GM12878 (cell line): ENCODE results near the gene KIF17. TPM values are rescaled to one million over a fixed set of nuclear protein-coding genes. Genes with fewer than 3 reads are reported as not detected.
A peak's percentile ranks its signal among the peaks of the same experiment; 100 is the strongest.

Experiments
- BACH1 ChIP-seq: fragments of 450-650 bp; IDR thresholded peaks from 2 replicates; pipeline ENCODE4 v1.6.1; 2017; ENCODE audit warnings: mild to moderate bottlenecking, borderline replicate concordance
- BHLHE40 ChIP-seq, 2 experiments: fragments of 450-650 bp in 1 of 2; IDR thresholded peaks; 2 replicates each; pipeline ENCODE4 v1.6.1; 2011 to 2017; ENCODE audit warnings: low read depth in 2 of 2, borderline replicate concordance in 1 of 2, improper control_type of control experiment in 1 of 2, low read length in 1 of 2, mild to moderate bottlenecking in 1 of 2
- EED ChIP-seq: sonication (generic); IDR thresholded peaks from 2 replicates; pipeline ENCODE4 v1.6.1; 2016; ENCODE audit warnings: antibody characterized with exemption, low read depth
- FOS ChIP-seq: IDR thresholded peaks from 3 replicates; pipeline ENCODE4 v1.6.1; 2011; ENCODE audit warnings: borderline replicate concordance; ENCODE audit not compliant: insufficient read length; ENCODE audit errors: extremely low read depth
- HDAC2 ChIP-seq: fragments of 200-600 bp; sonication (generic); IDR thresholded peaks from 2 replicates; pipeline ENCODE4 v1.6.1; 2017
- IRF4 ChIP-seq: IDR thresholded peaks from 2 replicates; pipeline ENCODE4 v1.6.1; 2011; ENCODE audit warnings: low read depth, low read length
- MEF2A ChIP-seq: IDR thresholded peaks from 2 replicates; pipeline ENCODE4 v1.6.1; 2011; ENCODE audit warnings: low read depth, mild to moderate bottlenecking, low read length, moderate library complexity; ENCODE audit not compliant: insufficient read depth
- MTA2 ChIP-seq: fragments of 450-650 bp; IDR thresholded peaks from 2 replicates; pipeline ENCODE4 v1.6.1; 2016; ENCODE audit warnings: low read depth, mild to moderate bottlenecking, moderate library complexity
- MYC ChIP-seq: IDR thresholded peaks from 2 replicates; pipeline ENCODE4 v1.6.1; 2011; ENCODE audit warnings: mild to moderate bottlenecking, low read length, moderate library complexity, inconsistent platforms; ENCODE audit not compliant: insufficient read depth, insufficient replicate concordance, insufficient read length, severe bottlenecking
- PKNOX1 ChIP-seq: fragments of 450-650 bp; IDR thresholded peaks from 2 replicates; pipeline ENCODE4 v1.6.1; 2016; ENCODE audit warnings: mild to moderate bottlenecking
- POLR2AphosphoS5 ChIP-seq: IDR thresholded peaks from 2 replicates; pipeline ENCODE4 v1.6.1; 2011; ENCODE audit warnings: mild to moderate bottlenecking, low read length, inconsistent platforms
- SMARCA5 ChIP-seq: fragments of 450-650 bp; IDR thresholded peaks from 2 replicates; pipeline ENCODE4 v1.6.1; 2017; ENCODE audit warnings: mild to moderate bottlenecking
- STAT1 ChIP-seq: fragments of 450-650 bp; conservative IDR thresholded peaks from 2 replicates; pipeline ENCODE4 v1.6.1; 2014; ENCODE audit warnings: antibody characterized with exemption, mild to moderate bottlenecking
- SUPT20H ChIP-seq: IDR thresholded peaks from 2 replicates; pipeline ENCODE4 v1.6.1; 2011; ENCODE audit warnings: low read depth, mild to moderate bottlenecking, low read length, moderate library complexity, borderline replicate concordance; ENCODE audit not compliant: control insufficient read depth
- ZNF207 ChIP-seq: fragments of 450-650 bp; IDR thresholded peaks from 2 replicates; pipeline ENCODE4 v1.6.1; 2014; ENCODE audit warnings: antibody characterized with exemption, mild to moderate bottlenecking, borderline replicate concordance
- polyA plus RNA-seq, 11 experiments: library from polyadenylated mRNA; depleted of rRNA in 4 of 11; unstranded in 6 of 11; stranded (reverse) in 5 of 11; fragments of >200 nt; fragmentation: Nextera tagmentation in 4 of 11; fragmentation: Illumina TruSeq in 1 of 11; extraction: Ambion mirVana in 4 of 11; extraction: Trizol in 1 of 11; gene quantifications; 1 replicate in 1 of 11; 2 replicates in 10 of 11; pipeline versions ENCODE4 v1.2.1 to v1.2.3, GENCODE V29; 2011 to 2016; ENCODE audit warnings: inconsistent platforms in 2 of 11, missing spikeins in 2 of 11, low read depth in 1 of 11
- total RNA-seq, 4 experiments: library from RNA; depleted of rRNA in 3 of 4; stranded (reverse); fragments of >200 nt in 3 of 4; fragmentation: Illumina TruSeq in 1 of 4; extraction: Trizol in 1 of 4; gene quantifications; 2 replicates each; pipeline versions ENCODE4 v1.2.1 to v1.2.3, GENCODE V29; 2013 to 2021
- TF ChIP-seq, protein P1 (sequence below): fragments of 150-350 bp; IDR thresholded peaks from 2 replicates; pipeline ENCODE4 v1.6.1; 2016; ENCODE audit warnings: low read depth, low read length
- TF ChIP-seq, protein P2 (sequence below): IDR thresholded peaks from 2 replicates; pipeline ENCODE4 v1.6.1; 2012; ENCODE audit warnings: low read depth, low read length, improper control_type of control experiment
- TF ChIP-seq, protein P3 (sequence below): fragments of 450-650 bp; IDR thresholded peaks from 2 replicates; pipeline ENCODE4 v1.6.1; 2017; ENCODE audit warnings: low read depth, mild to moderate bottlenecking, moderate library complexity
- TF ChIP-seq, protein P4 (sequence below), 3 experiments: IDR thresholded peaks in 2 of 3; conservative IDR thresholded peaks in 1 of 3; 2 replicates each; pipeline ENCODE4 v1.5.1; 2011; ENCODE audit warnings: low read depth in 3 of 3, low read length in 3 of 3, mild to moderate bottlenecking in 3 of 3, control low read depth in 2 of 3, moderate library complexity in 2 of 3, inconsistent platforms in 1 of 3, mixed read lengths in 1 of 3; ENCODE audit not compliant: control insufficient read depth in 2 of 3, insufficient read depth in 1 of 3; ENCODE audit errors: extremely low read depth in 1 of 3

KIF17 gene
- total and polyA plus RNA-seq, 10 of the 15 experiments (the other 5 are each of a cell fraction or from before 2014, with no cell fraction given): 0.01 to 0.10 (median 0.03) TPM; not detected in 7

GRCh38 chr1:20696397-20697333 is 21.1 kb downstream of the KIF17 start (continued):
- TF ChIP-seq, protein P1, sequence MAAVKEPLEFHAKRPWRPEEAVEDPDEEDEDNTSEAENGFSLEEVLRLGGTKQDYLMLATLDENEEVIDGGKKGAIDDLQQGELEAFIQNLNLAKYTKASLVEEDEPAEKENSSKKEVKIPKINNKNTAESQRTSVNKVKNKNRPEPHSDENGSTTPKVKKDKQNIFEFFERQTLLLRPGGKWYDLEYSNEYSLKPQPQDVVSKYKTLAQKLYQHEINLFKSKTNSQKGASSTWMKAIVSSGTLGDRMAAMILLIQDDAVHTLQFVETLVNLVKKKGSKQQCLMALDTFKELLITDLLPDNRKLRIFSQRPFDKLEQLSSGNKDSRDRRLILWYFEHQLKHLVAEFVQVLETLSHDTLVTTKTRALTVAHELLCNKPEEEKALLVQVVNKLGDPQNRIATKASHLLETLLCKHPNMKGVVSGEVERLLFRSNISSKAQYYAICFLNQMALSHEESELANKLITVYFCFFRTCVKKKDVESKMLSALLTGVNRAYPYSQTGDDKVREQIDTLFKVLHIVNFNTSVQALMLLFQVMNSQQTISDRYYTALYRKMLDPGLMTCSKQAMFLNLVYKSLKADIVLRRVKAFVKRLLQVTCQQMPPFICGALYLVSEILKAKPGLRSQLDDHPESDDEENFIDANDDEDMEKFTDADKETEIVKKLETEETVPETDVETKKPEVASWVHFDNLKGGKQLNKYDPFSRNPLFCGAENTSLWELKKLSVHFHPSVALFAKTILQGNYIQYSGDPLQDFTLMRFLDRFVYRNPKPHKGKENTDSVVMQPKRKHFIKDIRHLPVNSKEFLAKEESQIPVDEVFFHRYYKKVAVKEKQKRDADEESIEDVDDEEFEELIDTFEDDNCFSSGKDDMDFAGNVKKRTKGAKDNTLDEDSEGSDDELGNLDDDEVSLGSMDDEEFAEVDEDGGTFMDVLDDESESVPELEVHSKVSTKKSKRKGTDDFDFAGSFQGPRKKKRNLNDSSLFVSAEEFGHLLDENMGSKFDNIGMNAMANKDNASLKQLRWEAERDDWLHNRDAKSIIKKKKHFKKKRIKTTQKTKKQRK: no peak
- TF ChIP-seq PKNOX1: 0 out of 2 replicates have a peak, but pooled peaks have one; percentile 29
- TF ChIP-seq, protein P2, sequence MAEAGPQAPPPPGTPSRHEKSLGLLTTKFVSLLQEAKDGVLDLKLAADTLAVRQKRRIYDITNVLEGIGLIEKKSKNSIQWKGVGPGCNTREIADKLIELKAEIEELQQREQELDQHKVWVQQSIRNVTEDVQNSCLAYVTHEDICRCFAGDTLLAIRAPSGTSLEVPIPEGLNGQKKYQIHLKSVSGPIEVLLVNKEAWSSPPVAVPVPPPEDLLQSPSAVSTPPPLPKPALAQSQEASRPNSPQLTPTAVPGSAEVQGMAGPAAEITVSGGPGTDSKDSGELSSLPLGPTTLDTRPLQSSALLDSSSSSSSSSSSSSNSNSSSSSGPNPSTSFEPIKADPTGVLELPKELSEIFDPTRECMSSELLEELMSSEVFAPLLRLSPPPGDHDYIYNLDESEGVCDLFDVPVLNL: no peak
- TF ChIP-seq SUPT20H: no peak
- TF ChIP-seq POLR2AphosphoS5: no peak
- no peak for TF ChIP-seq BACH1
- 0 out of 2 replicates have a peak, but pooled peaks have one; percentile 14 for TF ChIP-seq EED
- no peak for TF ChIP-seq IRF4
- TF ChIP-seq MYC: no peak
- no peak; the same call in 1 of the 2 replicates for TF ChIP-seq ZNF207
- no peak for TF ChIP-seq STAT1
- no peak for TF ChIP-seq FOS
- no peak for TF ChIP-seq MTA2
- TF ChIP-seq, protein P3, sequence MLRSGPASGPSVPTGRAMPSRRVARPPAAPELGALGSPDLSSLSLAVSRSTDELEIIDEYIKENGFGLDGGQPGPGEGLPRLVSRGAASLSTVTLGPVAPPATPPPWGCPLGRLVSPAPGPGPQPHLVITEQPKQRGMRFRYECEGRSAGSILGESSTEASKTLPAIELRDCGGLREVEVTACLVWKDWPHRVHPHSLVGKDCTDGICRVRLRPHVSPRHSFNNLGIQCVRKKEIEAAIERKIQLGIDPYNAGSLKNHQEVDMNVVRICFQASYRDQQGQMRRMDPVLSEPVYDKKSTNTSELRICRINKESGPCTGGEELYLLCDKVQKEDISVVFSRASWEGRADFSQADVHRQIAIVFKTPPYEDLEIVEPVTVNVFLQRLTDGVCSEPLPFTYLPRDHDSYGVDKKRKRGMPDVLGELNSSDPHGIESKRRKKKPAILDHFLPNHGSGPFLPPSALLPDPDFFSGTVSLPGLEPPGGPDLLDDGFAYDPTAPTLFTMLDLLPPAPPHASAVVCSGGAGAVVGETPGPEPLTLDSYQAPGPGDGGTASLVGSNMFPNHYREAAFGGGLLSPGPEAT: 0 out of 2 replicates have a peak, but pooled peaks have one; percentile 28
- TF ChIP-seq, protein P4, sequence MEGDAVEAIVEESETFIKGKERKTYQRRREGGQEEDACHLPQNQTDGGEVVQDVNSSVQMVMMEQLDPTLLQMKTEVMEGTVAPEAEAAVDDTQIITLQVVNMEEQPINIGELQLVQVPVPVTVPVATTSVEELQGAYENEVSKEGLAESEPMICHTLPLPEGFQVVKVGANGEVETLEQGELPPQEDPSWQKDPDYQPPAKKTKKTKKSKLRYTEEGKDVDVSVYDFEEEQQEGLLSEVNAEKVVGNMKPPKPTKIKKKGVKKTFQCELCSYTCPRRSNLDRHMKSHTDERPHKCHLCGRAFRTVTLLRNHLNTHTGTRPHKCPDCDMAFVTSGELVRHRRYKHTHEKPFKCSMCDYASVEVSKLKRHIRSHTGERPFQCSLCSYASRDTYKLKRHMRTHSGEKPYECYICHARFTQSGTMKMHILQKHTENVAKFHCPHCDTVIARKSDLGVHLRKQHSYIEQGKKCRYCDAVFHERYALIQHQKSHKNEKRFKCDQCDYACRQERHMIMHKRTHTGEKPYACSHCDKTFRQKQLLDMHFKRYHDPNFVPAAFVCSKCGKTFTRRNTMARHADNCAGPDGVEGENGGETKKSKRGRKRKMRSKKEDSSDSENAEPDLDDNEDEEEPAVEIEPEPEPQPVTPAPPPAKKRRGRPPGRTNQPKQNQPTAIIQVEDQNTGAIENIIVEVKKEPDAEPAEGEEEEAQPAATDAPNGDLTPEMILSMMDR (IDR thresholded peaks at IDR 0.05 in 2 of 3, conservative IDR thresholded peaks at IDR 0.05 in 1 of 3; ENCODE audit: control insufficient read depth in 2 of 3, extremely low read depth in 1 of 3, insufficient read depth in 1 of 3, low read depth in 3 of 3, low read length in 3 of 3): peak; percentile 73 to 97 (median 89)
- no peak for TF ChIP-seq HDAC2
- peak; percentile 99 for TF ChIP-seq BHLHE40 (IDR thresholded peaks at IDR 0.05; ENCODE audit: borderline replicate concordance in 1 of 2, low read depth in 2 of 2, low read length in 1 of 2)
- TF ChIP-seq SMARCA5: peak; percentile 43; the same call in 1 of the 2 replicates
- no peak for TF ChIP-seq MEF2A
